Karpas-422 (cell line): ENCODE measurements around the gene ID2. TPM values are rescaled to one million over a fixed set of nuclear protein-coding genes. Genes with fewer than 3 reads are reported as not detected.

Experiments used
- DNase-seq: peaks from one replicate; pipeline ENCODE4 v3.0.0-alpha.2; 2015
- H2AFZ ChIP-seq: fragments of 200-600 bp; sonication (generic); 2 replicates; pipeline ENCODE4 v1.6.1; 2014; ENCODE audit warnings: antibody characterized with exemption, low read length, mixed read lengths
- H3K27ac ChIP-seq: fragments of 200-600 bp; sonication (generic); 2 replicates; pipeline ENCODE4 v1.5.1; 2014; ENCODE audit warnings: mild to moderate bottlenecking, low read length, moderate library complexity
- H3K27me3 ChIP-seq: fragments of 200-600 bp; sonication (generic); 2 replicates; pipeline ENCODE4 v1.6.1; 2014; ENCODE audit warnings: low read length, mixed read lengths
- H3K36me3 ChIP-seq: fragments of 200-600 bp; sonication (generic); 2 replicates; pipeline ENCODE4 v1.6.1; 2014; ENCODE audit warnings: low read length, mixed read lengths; ENCODE audit not compliant: insufficient read depth
- H3K4me1 ChIP-seq: fragments of 200-600 bp; sonication (generic); 2 replicates; pipeline ENCODE4 v1.6.1; 2014; ENCODE audit warnings: mild to moderate bottlenecking, low read length, mixed read lengths
- H3K4me2 ChIP-seq: fragments of 200-600 bp; sonication (generic); 2 replicates; pipeline ENCODE4 v1.6.1; 2014; ENCODE audit warnings: low read length, low read depth, mild to moderate bottlenecking; ENCODE audit not compliant: poor library complexity, severe bottlenecking
- H3K4me3 ChIP-seq: fragments of 200-600 bp; sonication (generic); 2 replicates; pipeline ENCODE4 v1.5.1; 2014; ENCODE audit warnings: mild to moderate bottlenecking, antibody characterized with exemption, low read length, mixed read lengths
- H3K79me2 ChIP-seq: fragments of 200-600 bp; sonication (generic); 2 replicates; pipeline ENCODE4 v1.6.1; 2014; ENCODE audit warnings: mild to moderate bottlenecking, low read length, mixed read lengths
- H3K9ac ChIP-seq: fragments of 200-600 bp; sonication (generic); 2 replicates; pipeline ENCODE4 v1.6.0; 2014; ENCODE audit warnings: low read length
- H3K9me2 ChIP-seq: fragments of 200-600 bp; sonication (generic), shearing (Covaris generic); replicated peaks from 2 replicates; pipeline ENCODE4 v1.6.0; 2014; ENCODE audit warnings: mild to moderate bottlenecking, low read length, moderate library complexity; ENCODE audit not compliant: insufficient read depth
- H3K9me3 ChIP-seq: fragments of 300-700, 200-600 bp; sonication (generic); 2 replicates; pipeline ENCODE4 v1.6.1; 2014; ENCODE audit warnings: low read length, mixed read lengths
- H4K20me1 ChIP-seq: fragments of 200-600 bp; sonication (generic); 2 replicates; pipeline ENCODE4 v1.6.1; 2014; ENCODE audit warnings: mild to moderate bottlenecking, antibody characterized with exemption, low read length, low read depth; ENCODE audit not compliant: insufficient read depth
- total RNA-seq: library from RNA; depleted of rRNA; stranded (reverse); fragments of >200 nt; shearing (Covaris generic); gene quantifications from 2 replicates; pipeline ENCODE4 v1.2.3, GENCODE V29; 2014; ENCODE audit warnings: low replicate concordance

Gene ID2
- total RNA-seq, 1 experiment from 2014 or later = 33.9 TPM

DNA sequence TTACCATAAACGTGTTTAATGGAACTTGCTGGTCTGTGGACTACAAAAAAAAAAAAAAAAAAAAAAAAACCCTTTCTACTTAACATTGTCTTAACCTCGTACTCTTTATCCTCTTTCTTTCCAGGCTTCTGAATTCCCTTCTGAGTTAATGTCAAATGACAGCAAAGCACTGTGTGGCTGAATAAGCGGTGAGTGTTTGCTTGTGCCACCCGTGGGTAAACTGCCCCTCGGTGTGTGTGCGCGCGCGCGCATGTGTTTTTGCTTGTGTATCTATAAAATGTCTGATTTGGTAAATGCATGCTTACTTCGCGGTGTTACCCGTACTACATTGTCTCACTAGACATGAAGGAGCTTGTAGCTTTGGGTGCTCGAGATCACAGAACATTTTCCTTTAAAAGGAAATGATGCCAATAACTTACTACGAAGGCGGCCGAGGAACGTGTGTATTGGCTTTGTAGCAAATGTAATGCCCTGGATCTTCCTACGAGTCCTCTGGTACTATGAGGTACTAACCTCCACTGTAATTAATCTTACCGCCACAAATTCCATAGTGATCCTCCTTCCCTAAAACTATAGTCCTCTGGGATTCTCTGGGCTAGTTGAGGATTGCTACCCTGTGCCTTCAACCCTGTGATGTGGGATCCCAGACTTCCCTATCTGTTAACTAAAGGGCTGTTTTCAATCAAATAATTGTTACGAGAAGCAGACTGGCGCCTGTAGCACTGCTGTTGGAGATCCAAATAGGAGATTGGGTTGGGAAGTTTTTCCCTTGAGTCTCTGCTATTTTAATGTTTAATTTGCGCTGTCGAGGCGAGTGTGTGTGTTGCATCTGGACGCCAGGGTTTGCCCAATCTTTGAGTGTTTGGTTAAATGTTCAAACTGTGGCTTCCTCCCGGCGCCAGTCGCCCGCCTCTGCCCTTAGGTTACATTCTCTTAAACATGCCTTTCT lies 1.1 kb downstream of the ID2 start:
- no peaks in the 10 kb centered on the region for H3K36me3 ChIP-seq
- H3K4me2 ChIP-seq = peak overlapping the region; percentile 97
- no peaks in the 10 kb centered on the region for H3K9me3 ChIP-seq
- DNase-seq = peak; percentile 46
- no peaks in the 10 kb centered on the region for H3K79me2 ChIP-seq
- H3K27me3 ChIP-seq = peaks cover 5% of the 10 kb centered on the region; the same call in 1 of the 2 replicates
- peak overlapping the region; percentile 80 for H3K9ac ChIP-seq
- no peaks in the 10 kb centered on the region; the same call in 1 of the 2 replicates for H4K20me1 ChIP-seq
- H3K9me2 ChIP-seq = no peaks in the 10 kb centered on the region
- H3K27ac ChIP-seq = no peak overlapping the region
- peaks cover 62% of the 10 kb centered on the region for H3K4me1 ChIP-seq
- peak overlapping the region; percentile 83 for H3K4me3 ChIP-seq
- no peak overlapping the region for H2AFZ ChIP-seq

DNA sequence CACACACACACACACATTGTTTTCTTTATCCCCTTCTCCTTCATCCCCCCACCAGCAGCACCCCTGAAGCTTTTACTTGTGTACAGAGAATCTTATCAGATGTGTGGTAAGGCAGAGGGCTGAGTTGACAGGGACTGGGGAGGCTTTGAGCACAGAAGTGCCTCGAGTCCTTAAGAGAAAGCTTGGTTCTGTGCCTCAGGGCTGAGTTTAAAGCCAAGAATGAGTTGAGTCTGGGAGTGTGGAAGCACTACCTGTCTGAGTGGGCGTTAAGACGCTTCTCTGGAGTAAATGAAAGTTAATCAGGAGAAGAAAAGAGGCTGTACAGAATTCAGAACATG lies 2.7 kb downstream of the ID2 start:
- peak overlapping the region; percentile 58 for H3K4me2 ChIP-seq
- peaks cover 5% of the 10 kb centered on the region; the same call in 1 of the 2 replicates for H3K27me3 ChIP-seq
- no peaks in the 10 kb centered on the region for H3K9me2 ChIP-seq
- H3K27ac ChIP-seq = no peak overlapping the region
- no peaks in the 10 kb centered on the region for H3K36me3 ChIP-seq
- H2AFZ ChIP-seq = no peak overlapping the region
- H3K9me3 ChIP-seq = no peaks in the 10 kb centered on the region
- no peaks in the 10 kb centered on the region for H3K79me2 ChIP-seq
- H3K4me1 ChIP-seq = peaks cover 52% of the 10 kb centered on the region
- no peak overlapping the region for H3K4me3 ChIP-seq
- peak; percentile 46 for DNase-seq
- H3K9ac ChIP-seq = no peak overlapping the region
- no peaks in the 10 kb centered on the region; the same call in 1 of the 2 replicates for H4K20me1 ChIP-seq

GRCh38 chr2:8684878-8685696 lies 3.2 kb downstream of the ID2 start:
- H2AFZ ChIP-seq = no peak overlapping the region
- H3K9me2 ChIP-seq = no peaks in the 10 kb centered on the region
- H3K9ac ChIP-seq = 0 out of 2 replicates have a peak overlapping the region, but pooled peaks have one; percentile 27
- H3K4me1 ChIP-seq = peaks cover 46% of the 10 kb centered on the region
- no peaks in the 10 kb centered on the region for H3K9me3 ChIP-seq
- peak overlapping the region; percentile 58 for H3K4me3 ChIP-seq
- no peak for DNase-seq
- H3K27ac ChIP-seq = no peak overlapping the region
- no peaks in the 10 kb centered on the region for H3K79me2 ChIP-seq
- H4K20me1 ChIP-seq = no peaks in the 10 kb centered on the region; the same call in 1 of the 2 replicates
- H3K36me3 ChIP-seq = no peaks in the 10 kb centered on the region
- peak overlapping the region; percentile 58 for H3K4me2 ChIP-seq
- peaks cover 5% of the 10 kb centered on the region; the same call in 1 of the 2 replicates for H3K27me3 ChIP-seq

- peak; percentile 83 for DNase-seq
- H3K27me3 ChIP-seq = peaks cover 5% of the 10 kb centered on the region; the same call in 1 of the 2 replicates
- H3K9ac ChIP-seq = 0 out of 2 replicates have a peak overlapping the region, but pooled peaks have one; percentile 27
- H3K4me3 ChIP-seq = peak overlapping the region; percentile 58
- no peaks in the 10 kb centered on the region for H3K79me2 ChIP-seq
- no peak overlapping the region for H3K27ac ChIP-seq
- H3K9me2 ChIP-seq = no peaks in the 10 kb centered on the region
- H3K4me1 ChIP-seq = peaks cover 39% of the 10 kb centered on the region
- H3K4me2 ChIP-seq = peak overlapping the region; percentile 58
- no peak overlapping the region for H2AFZ ChIP-seq
- no peaks in the 10 kb centered on the region for H3K36me3 ChIP-seq
- no peaks in the 10 kb centered on the region for H3K9me3 ChIP-seq
- no peaks in the 10 kb centered on the region; the same call in 1 of the 2 replicates for H4K20me1 ChIP-seq
These were observed 4.0 kb downstream of the ID2 start for GRCh38 chr2:8685697-8686358.

DNA sequence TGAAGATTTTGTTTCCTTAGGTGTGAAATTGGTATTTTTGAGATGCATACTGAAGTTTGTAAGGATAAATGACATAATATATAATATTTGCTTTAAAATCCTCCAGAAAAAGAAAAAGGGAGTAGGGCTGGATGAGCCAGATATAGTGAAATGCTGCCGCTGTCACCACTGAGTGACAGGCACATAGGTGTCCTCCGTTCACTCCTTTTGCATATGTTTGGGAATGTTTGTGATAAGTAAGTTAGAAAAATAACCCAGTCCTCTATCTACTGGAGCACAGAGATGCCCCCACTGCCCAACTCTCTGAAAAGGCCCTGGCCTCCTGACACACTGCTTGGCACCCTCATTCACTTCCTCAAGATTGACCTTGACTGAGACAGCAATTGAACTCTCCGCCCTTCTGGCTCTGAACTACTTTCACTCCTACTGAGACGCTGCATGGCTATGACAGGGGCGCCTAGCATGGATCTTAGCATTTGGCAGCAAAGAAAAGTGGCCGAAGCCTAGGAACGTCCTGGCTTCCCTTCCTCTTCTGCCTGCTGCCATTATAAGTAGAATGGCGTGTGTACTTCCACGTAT lies 10.1 kb downstream of the ID2 start:
- H3K4me1 ChIP-seq = no peaks in the 10 kb centered on the region
- H3K4me2 ChIP-seq = no peak overlapping the region
- no peaks in the 10 kb centered on the region for H3K79me2 ChIP-seq
- no peaks in the 10 kb centered on the region; the same call in 1 of the 2 replicates for H3K27me3 ChIP-seq
- H2AFZ ChIP-seq = no peak overlapping the region
- H3K4me3 ChIP-seq = no peak overlapping the region
- H3K27ac ChIP-seq = no peak overlapping the region
- H3K9ac ChIP-seq = no peak overlapping the region
- no peaks in the 10 kb centered on the region for H3K36me3 ChIP-seq
- no peaks in the 10 kb centered on the region for H4K20me1 ChIP-seq
- no peaks in the 10 kb centered on the region for H3K9me2 ChIP-seq
- H3K9me3 ChIP-seq = no peaks in the 10 kb centered on the region
- no peak for DNase-seq

DNA sequence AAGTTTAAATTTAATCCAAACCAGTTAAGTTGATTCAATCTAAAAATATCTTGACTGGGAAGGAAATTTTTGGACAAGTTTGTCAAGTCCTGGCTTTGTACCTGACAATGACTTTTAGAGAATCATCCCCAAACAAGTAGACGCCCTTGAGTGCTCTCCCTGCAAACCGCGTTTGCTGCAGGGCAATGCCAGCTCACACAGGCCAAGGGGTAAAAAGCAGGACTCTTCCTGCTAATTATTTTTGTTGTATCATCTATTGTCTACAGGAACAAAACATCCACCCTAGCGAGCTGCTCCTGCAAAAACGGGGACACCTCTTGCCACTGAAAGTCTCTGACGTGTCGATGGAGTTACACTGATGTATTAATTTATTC lies 10.9 kb downstream of the ID2 start:
- Histone ChIP-seq H3K27ac (no peak overlapping the region), H4K20me1 (no peaks in the 10 kb centered on the region), H3K9me3 (no peaks in the 10 kb centered on the region), H3K9ac (no peak overlapping the region), H3K36me3 (no peaks in the 10 kb centered on the region), H2AFZ (no peak overlapping the region), H3K4me2 (no peak overlapping the region), H3K27me3 (no peaks in the 10 kb centered on the region; the same call in 1 of the 2 replicates), H3K4me1 (no peaks in the 10 kb centered on the region), H3K79me2 (no peaks in the 10 kb centered on the region), H3K9me2 (no peaks in the 10 kb centered on the region), H3K4me3 (no peak overlapping the region)
- DNase-seq = no peak

GRCh38 chr2:8693157-8693821 lies 11.4 kb downstream of the ID2 start:
- no peak overlapping the region for H2AFZ ChIP-seq
- H3K4me2 ChIP-seq = no peak overlapping the region
- no peaks in the 10 kb centered on the region for H3K36me3 ChIP-seq
- no peak overlapping the region for H3K27ac ChIP-seq
- DNase-seq = peak; percentile 45
- H4K20me1 ChIP-seq = no peaks in the 10 kb centered on the region
- no peaks in the 10 kb centered on the region for H3K79me2 ChIP-seq
- H3K9ac ChIP-seq = no peak overlapping the region
- no peaks in the 10 kb centered on the region; the same call in 1 of the 2 replicates for H3K27me3 ChIP-seq
- H3K9me2 ChIP-seq = no peaks in the 10 kb centered on the region
- no peaks in the 10 kb centered on the region for H3K9me3 ChIP-seq
- no peaks in the 10 kb centered on the region for H3K4me1 ChIP-seq
- no peak overlapping the region for H3K4me3 ChIP-seq
